Neuronal stem cell (in vitro differentiated cells): Measurements from ENCODE around the gene VPS13D.
"Not testable (repeated sequence)": the region's sequence is repeated elsewhere in the genome, so short reads cannot be mapped to it uniquely, and the experiment has no call there.

ENCODE experiments used
- DNase-seq: peaks from one replicate; pipeline ENCODE4 v3.0.0-alpha.2; 2013; ENCODE audit warnings: low spot score
- H2AFZ ChIP-seq: one replicate; pipeline ENCODE4 v1.6.1; 2013; ENCODE audit warnings: mild to moderate bottlenecking, low read length, inconsistent platforms
- H2AK5ac ChIP-seq: 2 replicates; pipeline ENCODE4 v1.6.1; 2013; ENCODE audit warnings: low read depth, mild to moderate bottlenecking, inconsistent platforms, low read length, moderate library complexity, mixed read lengths
- H2BK120ac ChIP-seq: 2 replicates; pipeline ENCODE4 v1.6.1; 2013; ENCODE audit warnings: low read depth, mild to moderate bottlenecking, inconsistent platforms, low read length, moderate library complexity, mixed read lengths
- H2BK12ac ChIP-seq: one replicate; pipeline ENCODE4 v1.6.1; 2013; ENCODE audit warnings: low read length, inconsistent platforms
- H2BK15ac ChIP-seq: 2 replicates; pipeline ENCODE4 v1.6.1; 2013; ENCODE audit warnings: mild to moderate bottlenecking, low read length, inconsistent platforms, mixed read lengths
- H2BK5ac ChIP-seq: one replicate; pipeline ENCODE4 v1.6.1; 2013; ENCODE audit warnings: inconsistent platforms, mild to moderate bottlenecking, low read length, moderate library complexity
- H3K14ac ChIP-seq: one replicate; pipeline ENCODE4 v1.6.1; 2013; ENCODE audit warnings: low read length, inconsistent platforms
- H3K18ac ChIP-seq: 2 replicates; pipeline ENCODE4 v1.6.1; 2013; ENCODE audit warnings: low read length, inconsistent platforms
- H3K23ac ChIP-seq: 2 replicates; pipeline ENCODE4 v1.6.1; 2013; ENCODE audit warnings: low read depth, mild to moderate bottlenecking, mixed read lengths, low read length, inconsistent platforms; ENCODE audit not compliant: poor library complexity
- H3K27ac ChIP-seq: replicated peaks from 3 replicates; pipeline ENCODE4 v1.5.1; 2013; ENCODE audit warnings: low read length, inconsistent platforms
- H3K27me3 ChIP-seq, 3 experiments: 2 replicates each; pipeline ENCODE4 v1.6.1; 2013; ENCODE audit warnings: low read length in 3 of 3, mild to moderate bottlenecking in 2 of 3, inconsistent platforms in 1 of 3, low read depth in 1 of 3, mixed read lengths in 1 of 3, moderate library complexity in 1 of 3; ENCODE audit not compliant: control insufficient read depth in 3 of 3, insufficient read depth in 3 of 3
- H3K36me3 ChIP-seq, 2 donors: replicated peaks in 1 of 2; 2 replicates each; pipeline ENCODE4 v1.6.1; 2013; ENCODE audit warnings: low read length in 2 of 2; ENCODE audit not compliant: control insufficient read depth in 2 of 2, insufficient read depth in 2 of 2
- H3K4ac ChIP-seq: 2 replicates; pipeline ENCODE4 v1.6.1; 2013; ENCODE audit warnings: inconsistent platforms, mild to moderate bottlenecking, low read length, moderate library complexity
- H3K4me1 ChIP-seq, 2 donors: 1 replicate in 1 of 2; 2 replicates in 1 of 2; pipeline ENCODE4 v1.6.1; 2013; ENCODE audit warnings: low read length in 2 of 2, low read depth in 1 of 2; ENCODE audit not compliant: control insufficient read depth in 2 of 2, insufficient read depth in 1 of 2
- H3K4me2 ChIP-seq: one replicate; pipeline ENCODE4 v1.6.1; 2013; ENCODE audit warnings: mild to moderate bottlenecking, low read length, inconsistent platforms; ENCODE audit not compliant: insufficient read depth, poor library complexity, severe bottlenecking
- H3K4me3 ChIP-seq, 2 donors: 2 replicates each; pipeline ENCODE4 v1.5.1; 2013; ENCODE audit warnings: low read length in 2 of 2, mild to moderate bottlenecking in 2 of 2, inconsistent platforms in 1 of 2, moderate library complexity in 1 of 2
- H3K79me1 ChIP-seq: one replicate; pipeline ENCODE4 v1.6.1; 2013; ENCODE audit warnings: low read depth, mild to moderate bottlenecking, inconsistent platforms, low read length, moderate library complexity
- H3K9ac ChIP-seq: one replicate; pipeline ENCODE4 v1.6.1; 2013; ENCODE audit warnings: mild to moderate bottlenecking, low read depth, low read length, inconsistent platforms; ENCODE audit not compliant: poor library complexity
- H3K9me3 ChIP-seq, 2 donors: replicated peaks in 1 of 2; 2 replicates each; pipeline versions ENCODE3 to v1.6.1; 2013; ENCODE audit warnings: low read length in 2 of 2, mild to moderate bottlenecking in 2 of 2, inconsistent platforms in 1 of 2, low read depth in 1 of 2, mixed read lengths in 1 of 2, moderate library complexity in 1 of 2; ENCODE audit not compliant: control insufficient read depth in 2 of 2, insufficient read depth in 1 of 2
- H4K8ac ChIP-seq: one replicate; pipeline ENCODE4 v1.6.1; 2013; ENCODE audit warnings: low read depth, mild to moderate bottlenecking, inconsistent platforms, low read length, moderate library complexity
- H4K91ac ChIP-seq: one replicate; pipeline ENCODE4 v1.6.1; 2013; ENCODE audit warnings: low read length, low read depth, mild to moderate bottlenecking, inconsistent platforms; ENCODE audit not compliant: poor library complexity
- WGBS, 2 donors: extraction: QIAGEN DNeasy Blood & Tissue Kit; methylation state at CpG; one replicate each; pipeline ENCODE4 v1.1.7; 2013; ENCODE audit warnings: missing lambda C conversion rate in 2 of 2, mixed read lengths in 1 of 2; ENCODE audit not compliant: insufficient read length in 2 of 2, insufficient replicate concordance in 1 of 2; ENCODE audit errors: extremely low coverage in 2 of 2; 5-methylcytosine and 5-hydroxymethylcytosine counted together

Gene VPS13D

GRCh38 chr1:12453400-12454343, 223.8 kb downstream of the VPS13D start:
- Histone ChIP-seq H3K4me2 (no peak overlapping the region), H3K4me1 (peaks cover 4 to 14% of the 10 kb centered on the region in 2 donors), H3K9me3 (no peaks in the 10 kb centered on the region), H3K9ac (no peak overlapping the region), H4K91ac (no peak overlapping the region), H3K4me3 (no peak overlapping the region), H3K36me3 (no peaks in the 10 kb centered on the region), H3K27me3 (no peaks in the 10 kb centered on the region), H2AK5ac (no peak overlapping the region), H4K8ac (no peak overlapping the region), H2BK120ac (no peak overlapping the region), H3K27ac (no peak overlapping the region), H3K14ac (no peak overlapping the region), H3K79me1 (no peaks in the 10 kb centered on the region), H3K23ac (no peak overlapping the region), H2BK15ac (no peak overlapping the region), H2AFZ (no peak overlapping the region), H2BK5ac (no peak overlapping the region), H2BK12ac (no peak overlapping the region), H3K18ac (no peak overlapping the region), H3K4ac (no peak overlapping the region)
- no CpG with 5 or more reads among the region's 13 CpGs for WGBS, 2 donors
- DNase-seq: no peak

GRCh38 chr1:12454406-12455391, 224.9 kb downstream of the VPS13D start:
- Histone ChIP-seq H3K4ac (no peak overlapping the region), H4K8ac (no peak overlapping the region), H3K27me3 (no peaks in the 10 kb centered on the region), H3K14ac (no peak overlapping the region), H3K18ac (no peak overlapping the region), H3K9ac (no peak overlapping the region), H2BK120ac (no peak overlapping the region), H2AFZ (no peak overlapping the region), H3K23ac (no peak overlapping the region), H2BK5ac (no peak overlapping the region), H3K4me3 (no peak overlapping the region), H2BK12ac (no peak overlapping the region), H3K4me1 (peaks cover 3 to 11% of the 10 kb centered on the region in 2 donors), H3K9me3 (no peaks in the 10 kb centered on the region), H2AK5ac (no peak overlapping the region), H3K36me3 (no peaks in the 10 kb centered on the region), H3K27ac (no peak overlapping the region), H2BK15ac (no peak overlapping the region), H3K79me1 (no peaks in the 10 kb centered on the region), H3K4me2 (no peak overlapping the region), H4K91ac (no peak overlapping the region)
- no peak for DNase-seq
- no CpG with 5 or more reads among the region's 4 CpGs for WGBS, 2 donors

- H2BK12ac ChIP-seq, H4K8ac ChIP-seq, H3K36me3 ChIP-seq, H3K4me3 ChIP-seq, H3K23ac ChIP-seq, H3K9ac ChIP-seq, H3K27ac ChIP-seq, H3K79me1 ChIP-seq, H3K4me2 ChIP-seq, H2AK5ac ChIP-seq, H4K91ac ChIP-seq, H2AFZ ChIP-seq, H2BK5ac ChIP-seq, H3K27me3 ChIP-seq, DNase-seq, H3K4ac ChIP-seq, H3K18ac ChIP-seq, H2BK15ac ChIP-seq, H3K9me3 ChIP-seq, H3K14ac ChIP-seq, H2BK120ac ChIP-seq: not testable (repeated sequence)
- H3K4me1 ChIP-seq: peaks cover 7 to 15% of the 10 kb centered on the region in 2 donors
- WGBS, 2 donors: no CpG with 5 or more reads among the region's 7 CpGs
Observed at GRCh38 chr1:12456081-12456480, 226.3 kb downstream of the VPS13D start.

DNA sequence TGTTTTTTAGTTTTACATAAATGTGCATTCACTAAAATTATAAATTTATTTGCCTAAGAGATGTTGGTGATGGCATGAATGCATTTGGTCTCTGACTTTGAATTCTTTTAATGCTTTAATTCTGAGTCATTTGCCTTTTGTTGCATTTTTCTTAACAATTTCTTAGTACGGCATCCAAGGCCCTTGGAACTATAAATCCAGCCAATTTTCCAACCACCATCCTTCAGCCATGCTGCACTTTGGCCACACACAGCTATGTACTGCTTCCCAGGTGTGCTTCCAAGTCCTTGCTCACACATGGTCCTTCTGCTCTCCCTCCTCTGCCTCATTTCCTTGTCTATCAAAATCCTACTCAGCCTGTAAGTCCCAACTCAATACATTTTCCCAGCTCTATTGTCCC, 227.1 kb downstream of the VPS13D start:
- Histone ChIP-seq H3K4me3 (no peak overlapping the region), H3K4me2 (no peak overlapping the region), H2AFZ (no peak overlapping the region), H3K4me1 (peaks cover 9 to 23% of the 10 kb centered on the region in 2 donors), H2BK12ac (no peak overlapping the region), H3K23ac (no peak overlapping the region), H3K14ac (no peak overlapping the region), H2AK5ac (no peak overlapping the region), H3K9me3 (no peaks in the 10 kb centered on the region), H4K91ac (no peak overlapping the region), H4K8ac (no peak overlapping the region), H3K79me1 (no peaks in the 10 kb centered on the region), H2BK15ac (no peak overlapping the region), H3K27me3 (no peaks in the 10 kb centered on the region), H2BK5ac (no peak overlapping the region), H3K36me3 (no peaks in the 10 kb centered on the region), H3K18ac (no peak overlapping the region), H3K9ac (no peak overlapping the region), H3K4ac (no peak overlapping the region), H2BK120ac (no peak overlapping the region), H3K27ac (no peak overlapping the region)
- WGBS, 2 donors: no CpG with 5 or more reads among the region's 1 CpG
- DNase-seq: no peak
